Measurements from ENCODE around the gene PEAK3.

GRCh38 chr19:2323707-2324106, 41.7 kb upstream of the PEAK3 start:
- TF ChIP-seq POLR2A (IDR thresholded peaks at IDR 0.05; ENCODE audit: low read depth, low read length) (no peak), POLR2AphosphoS5 (IDR thresholded peaks at IDR 0.05; ENCODE audit: low read depth, low read length) (no peak), TAF1 (IDR thresholded peaks at IDR 0.05; ENCODE audit: low read depth, low read length) (no peak), POU2F2 (IDR thresholded peaks at IDR 0.05; ENCODE audit: low read depth, low read length) (no peak), SPI1 (IDR thresholded peaks at IDR 0.05; ENCODE audit: low read depth, low read length) (no peak)

All from GM12891 (cell line).